SK-N-SH (cell line): Measurements from ENCODE around the gene HYAL2.

ENCODE experiments used
- CTCF ChIP-seq: fragments of 200-600 bp; sonication (generic); IDR thresholded peaks from 2 replicates; pipeline ENCODE4 v1.6.1; 2017; ENCODE audit warnings: antibody characterized with exemption, mild to moderate bottlenecking, moderate library complexity
- ELF1 ChIP-seq: IDR thresholded peaks from 2 replicates; pipeline ENCODE4 v1.4.0; 2012
- EZH2phosphoT487 ChIP-seq: fragments of 200-600 bp; sonication (generic); IDR thresholded peaks from 2 replicates; pipeline ENCODE4 v1.6.1; 2017; ENCODE audit warnings: low read depth, mixed run types, mild to moderate bottlenecking, antibody characterized with exemption, moderate library complexity, borderline replicate concordance
- FOXM1 ChIP-seq: IDR thresholded peaks from 2 replicates; pipeline ENCODE4 v1.4.0; 2012; ENCODE audit warnings: low read depth, mild to moderate bottlenecking
- GATA2 ChIP-seq: sonication (generic); formaldehyde crosslinking; IDR thresholded peaks from 2 replicates; pipeline ENCODE4 v1.5.0; 2020; ENCODE audit warnings: mild to moderate bottlenecking, missing genetic modification reagents
- JUND ChIP-seq: IDR thresholded peaks from 2 replicates; pipeline ENCODE4 v1.4.0; 2012
- MXI1 ChIP-seq: IDR thresholded peaks from 2 replicates; pipeline ENCODE4 v1.6.1; 2012; ENCODE audit warnings: mild to moderate bottlenecking, low read depth, low read length, improper control_type of control experiment
- NFIC ChIP-seq: IDR thresholded peaks from 2 replicates; pipeline ENCODE4 v1.4.0; 2012; ENCODE audit warnings: borderline replicate concordance
- POLR2AphosphoS5 ChIP-seq: IDR thresholded peaks from 2 replicates; pipeline ENCODE4 v1.6.1; 2012; ENCODE audit warnings: low read depth, low read length
- REST ChIP-seq: IDR thresholded peaks from 2 replicates; pipeline ENCODE4 v1.6.1; 2012; ENCODE audit warnings: mild to moderate bottlenecking, low read depth, low read length, moderate library complexity
- SIN3A ChIP-seq: IDR thresholded peaks from 2 replicates; pipeline ENCODE4 v1.6.1; 2012; ENCODE audit warnings: low read depth, mild to moderate bottlenecking, low read length, moderate library complexity, borderline replicate concordance
- TCF12 ChIP-seq: IDR thresholded peaks from 2 replicates; pipeline ENCODE4 v1.4.0; 2012
- USF2 ChIP-seq: fragments of 150-350 bp; IDR thresholded peaks from 2 replicates; pipeline ENCODE4 v1.6.1; 2017; ENCODE audit warnings: antibody characterized with exemption, low read length, low read depth, borderline replicate concordance

GRCh38 chr3:50323092-50323600 lies 601 bp upstream of the HYAL2 start:
- TF ChIP-seq CTCF, result no peak
- no peak for TF ChIP-seq FOXM1
- no peak for TF ChIP-seq USF2
- no peak for TF ChIP-seq REST
- no peak for TF ChIP-seq EZH2phosphoT487
- TF ChIP-seq POLR2AphosphoS5, result no peak
- TF ChIP-seq TCF12, result no peak
- no peak for TF ChIP-seq GATA2 (CRISPR knock-in tag)
- TF ChIP-seq NFIC, result no peak
- no peak for TF ChIP-seq ELF1
- no peak for TF ChIP-seq JUND
- TF ChIP-seq SIN3A, result no peak
- TF ChIP-seq MXI1, result no peak
